ENCODE measurements around the gene PCDHGC4. TPM values are rescaled to one million over a fixed set of nuclear protein-coding genes. Genes with fewer than 3 reads are reported as not detected.

The PCDHGC4 gene
- total and polyA plus RNA-seq, 2 donors (not counting 3 experiments of a cell fraction or from before 2014, with no cell fraction given) = 0.25 to 2.1 TPM

DNA sequence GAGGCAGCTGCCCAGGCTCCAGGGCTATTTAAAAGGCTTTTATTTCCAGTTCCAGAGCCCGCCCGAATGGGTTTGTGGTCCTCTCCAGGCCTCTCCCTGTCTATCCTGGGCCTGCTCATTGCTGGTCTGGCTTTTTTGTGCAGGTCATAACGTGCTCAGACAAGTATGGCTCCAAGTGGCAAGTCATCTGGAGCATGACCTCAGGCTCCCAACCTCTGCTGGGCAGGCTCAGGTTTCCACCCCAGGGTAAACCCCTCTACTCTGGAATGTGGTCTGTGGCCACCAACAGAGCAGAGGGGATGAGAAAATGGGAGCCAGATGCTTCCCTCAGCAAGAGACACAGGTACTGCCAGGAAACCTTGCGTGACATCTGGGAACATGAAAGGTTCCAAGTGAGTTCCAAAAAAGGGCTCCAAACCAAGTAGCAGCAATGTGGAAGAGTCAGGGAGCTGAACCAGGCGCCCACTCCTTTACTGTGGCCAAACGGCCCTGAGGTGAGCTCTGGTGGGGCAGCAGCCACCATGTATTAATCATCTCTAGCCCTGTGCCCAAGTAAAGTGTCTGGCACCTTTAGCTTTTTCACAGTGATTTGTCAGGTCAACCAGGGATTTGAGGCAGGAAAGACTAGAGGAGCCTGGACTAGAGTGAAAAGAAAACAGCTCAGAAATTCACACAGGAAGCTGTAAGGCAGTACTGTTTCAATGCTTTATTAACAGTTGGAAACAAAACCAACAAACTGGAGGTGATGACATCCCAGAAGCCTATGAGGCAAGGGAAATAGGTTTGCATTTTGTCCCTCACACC lies 29.7 kb downstream of the PCDHGC4 start:
- no peak overlapping the region for H2AFZ ChIP-seq (ENCODE audit: low read depth, low read length)
- TF ChIP-seq MAX (IDR thresholded peaks at IDR 0.05; ENCODE audit: insufficient read depth, insufficient read length) (no peak), EZH2 (IDR thresholded peaks at IDR 0.05; ENCODE audit: borderline replicate concordance, low read depth, low read length, severe bottlenecking) (no peak), POLR2A (IDR thresholded peaks at IDR 0.05; ENCODE audit: low read depth, low read length) (no peak), POLR2AphosphoS5 (IDR thresholded peaks at IDR 0.05; ENCODE audit: insufficient read depth, low read depth, low read length) (no peak), MYC (IDR thresholded peaks at IDR 0.05; ENCODE audit: low read depth, low read length) (no peak), JUN (IDR thresholded peaks at IDR 0.05; ENCODE audit: borderline replicate concordance, insufficient read depth, insufficient read length, low read depth) (no peak), GATA2 (IDR thresholded peaks at IDR 0.05; ENCODE audit: insufficient read depth, insufficient read length, low read depth, low read length) (no peak), FOS (IDR thresholded peaks at IDR 0.05; ENCODE audit: borderline replicate concordance, insufficient read depth, low read length) (no peak)
- TF ChIP-seq, protein P1, sequence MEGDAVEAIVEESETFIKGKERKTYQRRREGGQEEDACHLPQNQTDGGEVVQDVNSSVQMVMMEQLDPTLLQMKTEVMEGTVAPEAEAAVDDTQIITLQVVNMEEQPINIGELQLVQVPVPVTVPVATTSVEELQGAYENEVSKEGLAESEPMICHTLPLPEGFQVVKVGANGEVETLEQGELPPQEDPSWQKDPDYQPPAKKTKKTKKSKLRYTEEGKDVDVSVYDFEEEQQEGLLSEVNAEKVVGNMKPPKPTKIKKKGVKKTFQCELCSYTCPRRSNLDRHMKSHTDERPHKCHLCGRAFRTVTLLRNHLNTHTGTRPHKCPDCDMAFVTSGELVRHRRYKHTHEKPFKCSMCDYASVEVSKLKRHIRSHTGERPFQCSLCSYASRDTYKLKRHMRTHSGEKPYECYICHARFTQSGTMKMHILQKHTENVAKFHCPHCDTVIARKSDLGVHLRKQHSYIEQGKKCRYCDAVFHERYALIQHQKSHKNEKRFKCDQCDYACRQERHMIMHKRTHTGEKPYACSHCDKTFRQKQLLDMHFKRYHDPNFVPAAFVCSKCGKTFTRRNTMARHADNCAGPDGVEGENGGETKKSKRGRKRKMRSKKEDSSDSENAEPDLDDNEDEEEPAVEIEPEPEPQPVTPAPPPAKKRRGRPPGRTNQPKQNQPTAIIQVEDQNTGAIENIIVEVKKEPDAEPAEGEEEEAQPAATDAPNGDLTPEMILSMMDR (IDR thresholded peaks at IDR 0.05; ENCODE audit: extremely low read depth in 1 of 2, insufficient read depth in 1 of 2, low read depth in 1 of 2, low read length in 2 of 2) = no peak
- FAIRE-seq = no peak
- dilution Hi-C loops (cut with MboI; ENCODE audit: extremely low pct_ligation_motif_present, low sequenced_read_pairs) = no loop called here
- no peaks in the 10 kb centered on the region for H4K20me1 ChIP-seq (replicated peaks; ENCODE audit: control insufficient read depth, extremely low read depth, insufficient read depth, low read length)
- intact Hi-C loops (cut with micrococcal nuclease) = no loop called here
- H3K9ac ChIP-seq (replicated peaks; ENCODE audit: extremely low read depth, insufficient read depth, low read length) = no peak overlapping the region
- H3K27me3 ChIP-seq (ENCODE audit: control insufficient read depth in 2 of 2, insufficient read depth in 2 of 2, low read length in 2 of 2) = no peaks in the 10 kb centered on the region
- no peak overlapping the region for H3K4me2 ChIP-seq (ENCODE audit: insufficient read depth, low read length)
- no peak overlapping the region for H3K4me3 ChIP-seq (replicated peaks in 1 of 3; ENCODE audit: insufficient read depth in 1 of 3, low read depth in 1 of 3, low read length in 3 of 3)
- H3K4me1 ChIP-seq (ENCODE audit: control insufficient read depth, extremely low read depth, insufficient read depth, low read length) = peaks cover 20% of the 10 kb centered on the region
- POLR2A ChIA-PET = interaction anchor here (0.7 kb wide), 1 partner anchor 39 kb away, joined by 3 read pairs; the partner anchor contains the start of gene PCDHGC3
- CTCF ChIA-PET = interaction anchor here (0.8 to 9.8 kb wide), 20 partner anchors 7 to 137 kb away, joined by 3 to 158 read pairs (median 12); partner anchors contain the start of genes FCHSD1, PCDHGA10, PCDHGA11 and PCDHGA12
- H3K9me1 ChIP-seq (replicated peaks; ENCODE audit: control insufficient read depth, extremely low read depth, insufficient read depth, low read length) = no peaks in the 10 kb centered on the region
- H3K9me3 ChIP-seq (replicated peaks; ENCODE audit: control insufficient read depth, insufficient read depth, low read length) = no peaks in the 10 kb centered on the region
- no TSS peak for BruUV-seq (replicated peaks)
- peak overlapping the region; percentile 13 for H3K27ac ChIP-seq (ENCODE audit: insufficient read depth, low read depth, low read length)
- H3K36me3 ChIP-seq (ENCODE audit: control insufficient read depth in 2 of 2, extremely low read depth in 1 of 2, insufficient read depth in 2 of 2, low read length in 2 of 2) = peaks cover 2 to 12% of the 10 kb centered on the region in 2 experiments
- DNase-seq (ENCODE audit: low read depth, low spot score) = peak; percentile 28
- H3K79me2 ChIP-seq (ENCODE audit: control insufficient read depth, insufficient read depth, low read length) = no peaks in the 10 kb centered on the region
